DOHH2 (cell line): ENCODE measurements around the gene ADGRL2.

Experiments used
- CTCF ChIP-seq: fragments of 200-600 bp; sonication (generic); IDR thresholded peaks from one replicate; pipeline ENCODE4 v1.5.1; 2014; ENCODE audit warnings: antibody characterized with exemption, mild to moderate bottlenecking, low read depth, low read length; ENCODE audit not compliant: poor library complexity, severe bottlenecking
- EZH2phosphoT487 ChIP-seq: fragments of 200-600 bp; sonication (generic); IDR thresholded peaks from 2 replicates; pipeline ENCODE4 v1.6.1; 2017; ENCODE audit warnings: borderline replicate concordance, mild to moderate bottlenecking, antibody characterized with exemption, low read length, moderate library complexity, mixed read lengths

GRCh38 chr1:81813691-81814090 lies 13.0 kb downstream of the ADGRL2 start:
- TF ChIP-seq CTCF, result no peak
- TF ChIP-seq EZH2phosphoT487, result no peak
